ENCODE measurements around the gene TNPO3.

DNA sequence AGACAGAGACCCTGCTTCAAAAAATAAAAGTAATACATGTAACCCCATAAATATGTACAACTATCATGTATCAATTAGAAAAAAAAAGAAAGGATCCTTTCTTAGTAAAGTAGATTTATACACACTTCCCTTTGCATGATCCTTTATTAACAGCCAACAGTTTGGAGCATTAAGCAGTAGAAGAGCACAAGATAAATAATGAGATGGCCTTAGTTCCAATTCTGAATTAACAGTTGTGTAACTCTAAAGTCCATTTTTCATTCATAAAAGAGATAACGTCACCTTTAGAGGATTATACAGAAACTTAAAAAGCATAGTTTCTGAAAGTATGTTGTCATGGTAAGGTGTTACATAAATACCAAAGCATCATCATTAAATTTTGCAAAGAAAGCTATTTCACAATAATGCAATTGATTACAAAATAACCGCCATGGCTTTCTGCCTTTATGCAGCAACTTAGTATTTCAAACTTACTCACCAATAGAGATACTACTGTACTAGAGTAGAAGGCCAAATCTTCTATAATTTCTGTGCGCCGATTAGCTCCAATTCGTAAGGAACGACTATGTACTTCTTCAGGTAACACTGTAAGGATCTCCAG, 40.3 kb downstream of the TNPO3 start:
- TF ChIP-seq, protein P1, sequence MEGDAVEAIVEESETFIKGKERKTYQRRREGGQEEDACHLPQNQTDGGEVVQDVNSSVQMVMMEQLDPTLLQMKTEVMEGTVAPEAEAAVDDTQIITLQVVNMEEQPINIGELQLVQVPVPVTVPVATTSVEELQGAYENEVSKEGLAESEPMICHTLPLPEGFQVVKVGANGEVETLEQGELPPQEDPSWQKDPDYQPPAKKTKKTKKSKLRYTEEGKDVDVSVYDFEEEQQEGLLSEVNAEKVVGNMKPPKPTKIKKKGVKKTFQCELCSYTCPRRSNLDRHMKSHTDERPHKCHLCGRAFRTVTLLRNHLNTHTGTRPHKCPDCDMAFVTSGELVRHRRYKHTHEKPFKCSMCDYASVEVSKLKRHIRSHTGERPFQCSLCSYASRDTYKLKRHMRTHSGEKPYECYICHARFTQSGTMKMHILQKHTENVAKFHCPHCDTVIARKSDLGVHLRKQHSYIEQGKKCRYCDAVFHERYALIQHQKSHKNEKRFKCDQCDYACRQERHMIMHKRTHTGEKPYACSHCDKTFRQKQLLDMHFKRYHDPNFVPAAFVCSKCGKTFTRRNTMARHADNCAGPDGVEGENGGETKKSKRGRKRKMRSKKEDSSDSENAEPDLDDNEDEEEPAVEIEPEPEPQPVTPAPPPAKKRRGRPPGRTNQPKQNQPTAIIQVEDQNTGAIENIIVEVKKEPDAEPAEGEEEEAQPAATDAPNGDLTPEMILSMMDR (conservative IDR thresholded peaks at IDR 0.05 in 1 of 2, IDR thresholded peaks at IDR 0.05 in 1 of 2; ENCODE audit: extremely low read depth in 1 of 2, insufficient read depth in 1 of 2, low read depth in 1 of 2, low read length in 2 of 2), result no peak
- no peak for TF ChIP-seq EZH2 (IDR thresholded peaks at IDR 0.05; ENCODE audit: borderline replicate concordance, low read length)
